Mesodermal cell (in vitro differentiated cells): Measurements from ENCODE around the gene ZDHHC1. TPM values are rescaled to one million over a fixed set of nuclear protein-coding genes. Genes with fewer than 3 reads are reported as not detected.

Source experiments
- H3K27ac ChIP-seq: 2 replicates; pipeline ENCODE4 v1.7.0; 2013; ENCODE audit warnings: mild to moderate bottlenecking, low read depth, low read length, moderate library complexity; ENCODE audit not compliant: severe bottlenecking
- H3K36me3 ChIP-seq: 2 replicates; pipeline ENCODE4 v1.7.1; 2013; ENCODE audit warnings: mild to moderate bottlenecking, low read length, moderate library complexity; ENCODE audit not compliant: control insufficient read depth, insufficient read depth
- H3K4me1 ChIP-seq: one replicate; pipeline ENCODE4 v1.7.1; 2013; ENCODE audit warnings: mild to moderate bottlenecking, low read length; ENCODE audit not compliant: insufficient read depth, control insufficient read depth, poor library complexity, severe bottlenecking
- H3K4me3 ChIP-seq: 2 replicates; pipeline ENCODE4 v1.7.0; 2013; ENCODE audit warnings: low read length, control low read depth, mild to moderate bottlenecking; ENCODE audit not compliant: insufficient read depth, poor library complexity, severe bottlenecking; ENCODE audit errors: extremely low read depth
- H3K9me3 ChIP-seq: 2 replicates; pipeline ENCODE4 v1.7.1; 2013; ENCODE audit warnings: mild to moderate bottlenecking, low read length, moderate library complexity; ENCODE audit not compliant: control insufficient read depth
- WGBS, 2 experiments: methylation state at CpG; one replicate each; pipeline ENCODE4 v1.1.5; 2013; ENCODE audit warnings: missing lambda C conversion rate in 2 of 2; ENCODE audit not compliant: insufficient coverage in 2 of 2; 5-methylcytosine and 5-hydroxymethylcytosine counted together
- polyA plus RNA-seq, 2 experiments: library from polyadenylated mRNA; stranded (reverse); fragments of 50-300 nt; gene quantifications; one replicate each; pipeline ENCODE4 v1.2.3, GENCODE V29; 2013

The ZDHHC1 gene
- polyA plus RNA-seq (2013, experiment 1 of 2), result 6.4 TPM
- polyA plus RNA-seq (2013, experiment 2 of 2), result 4.2 TPM

GRCh38 chr16:67415872-67416793 lies at the start of gene ZDHHC1:
Gene ZDHHC1 (minus strand): TSS chr16:67416477. CDS start chr16:67407775, 8,702 bp downstream.
- WGBS, 2 experiments, result 11 to 12% methylated on average over 58 to 68 of the region's 73 CpGs
- Histone ChIP-seq H3K9me3 (no peaks in the 10 kb centered on the region), H3K4me3 (peak within 1 kb of the TSS; percentile 66), H3K4me1 (peaks cover 4% of the 10 kb centered on the region), H3K27ac (no peak within 1 kb of the TSS), H3K36me3 (no peaks in the 10 kb centered on the region)

DNA sequence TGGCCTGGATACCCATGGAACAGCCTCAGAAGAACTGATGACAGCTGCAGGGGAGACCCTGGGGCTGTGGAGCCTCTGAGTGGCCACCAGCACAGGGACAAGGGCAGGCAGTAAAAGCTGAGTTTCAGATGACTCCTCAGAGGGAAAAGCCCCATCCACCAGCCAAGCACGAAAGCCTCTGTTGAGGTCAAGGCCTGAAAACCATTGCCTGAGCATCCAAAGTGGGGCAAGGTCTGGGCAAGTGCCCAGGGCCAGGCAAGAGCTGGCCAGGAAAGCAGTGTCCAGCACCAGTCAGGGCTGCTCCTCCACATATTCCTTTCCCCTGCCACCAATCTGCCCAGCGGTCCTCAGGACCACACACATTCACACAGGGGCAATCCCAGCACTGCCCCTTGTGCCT lies 48.3 kb upstream of the ZDHHC1 start:
- WGBS, 2 experiments, result 89 to 100% methylated on average over 2 of the region's 2 CpGs
- no peak overlapping the region for H3K4me3 ChIP-seq
- peaks cover 8% of the 10 kb centered on the region for H3K4me1 ChIP-seq
- no peak overlapping the region for H3K27ac ChIP-seq
- peaks cover 22% of the 10 kb centered on the region for H3K36me3 ChIP-seq
- no peaks in the 10 kb centered on the region for H3K9me3 ChIP-seq

GRCh38 chr16:67463691-67464090 lies 47.4 kb upstream of the ZDHHC1 start:
- H3K27ac ChIP-seq, result no peak overlapping the region
- H3K4me1 ChIP-seq, result peaks cover 11% of the 10 kb centered on the region
- H3K9me3 ChIP-seq, result no peaks in the 10 kb centered on the region
- H3K36me3 ChIP-seq, result peaks cover 22% of the 10 kb centered on the region
- WGBS, 2 experiments, result 82 to 91% methylated on average over 3 of the region's 4 CpGs
- no peak overlapping the region for H3K4me3 ChIP-seq

DNA sequence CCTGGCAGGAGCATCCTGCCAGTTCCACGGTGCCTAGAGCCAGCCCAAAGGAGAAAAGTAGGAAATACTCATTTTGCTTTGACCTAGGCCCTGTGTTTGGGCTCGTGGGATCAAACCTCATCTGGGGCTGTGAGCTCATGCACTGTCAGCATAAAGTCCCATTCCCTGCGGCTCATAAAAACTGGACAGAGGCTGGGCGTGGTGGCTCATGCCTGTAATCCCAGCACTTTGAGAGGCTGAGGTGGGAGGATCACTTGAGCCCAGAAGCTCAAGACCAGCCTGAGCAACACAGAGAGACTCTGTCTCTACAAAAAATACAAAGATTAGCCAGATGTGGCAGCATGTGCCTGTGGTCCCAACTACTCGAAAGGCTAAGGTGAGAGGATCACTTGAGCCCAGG lies 46.8 kb upstream of the ZDHHC1 start:
- 88 to 95% methylated on average over 5 of the region's 5 CpGs for WGBS, 2 experiments
- H3K27ac ChIP-seq, result no peak overlapping the region
- no peaks in the 10 kb centered on the region for H3K9me3 ChIP-seq
- H3K4me3 ChIP-seq, result no peak overlapping the region
- H3K36me3 ChIP-seq, result peaks cover 22% of the 10 kb centered on the region
- peaks cover 11% of the 10 kb centered on the region for H3K4me1 ChIP-seq

DNA sequence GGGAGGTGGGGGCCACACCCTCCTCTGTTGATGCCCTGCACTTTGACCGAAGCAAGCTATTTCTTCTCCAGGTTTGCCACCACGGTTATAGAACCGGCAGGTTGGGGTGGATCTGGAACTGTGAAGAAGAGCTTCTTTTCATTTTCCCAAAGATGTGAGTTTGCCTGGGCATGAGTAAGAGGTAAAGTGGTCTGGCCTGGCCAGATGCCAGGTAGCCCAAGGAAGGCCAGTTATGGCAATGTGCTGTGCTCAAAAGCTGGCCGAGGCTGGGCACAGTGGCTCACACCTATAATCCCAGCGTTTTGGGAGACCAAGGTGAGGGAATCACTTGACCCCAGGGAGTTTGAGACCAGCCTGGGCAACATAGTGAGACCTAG lies 46.0 kb upstream of the ZDHHC1 start:
- no peaks in the 10 kb centered on the region for H3K9me3 ChIP-seq
- no peak overlapping the region for H3K4me3 ChIP-seq
- WGBS, 2 experiments, result 78 to 88% methylated on average over 2 to 4 of the region's 5 CpGs
- H3K36me3 ChIP-seq, result peaks cover 22% of the 10 kb centered on the region
- H3K27ac ChIP-seq, result no peak overlapping the region
- H3K4me1 ChIP-seq, result peaks cover 11% of the 10 kb centered on the region

DNA sequence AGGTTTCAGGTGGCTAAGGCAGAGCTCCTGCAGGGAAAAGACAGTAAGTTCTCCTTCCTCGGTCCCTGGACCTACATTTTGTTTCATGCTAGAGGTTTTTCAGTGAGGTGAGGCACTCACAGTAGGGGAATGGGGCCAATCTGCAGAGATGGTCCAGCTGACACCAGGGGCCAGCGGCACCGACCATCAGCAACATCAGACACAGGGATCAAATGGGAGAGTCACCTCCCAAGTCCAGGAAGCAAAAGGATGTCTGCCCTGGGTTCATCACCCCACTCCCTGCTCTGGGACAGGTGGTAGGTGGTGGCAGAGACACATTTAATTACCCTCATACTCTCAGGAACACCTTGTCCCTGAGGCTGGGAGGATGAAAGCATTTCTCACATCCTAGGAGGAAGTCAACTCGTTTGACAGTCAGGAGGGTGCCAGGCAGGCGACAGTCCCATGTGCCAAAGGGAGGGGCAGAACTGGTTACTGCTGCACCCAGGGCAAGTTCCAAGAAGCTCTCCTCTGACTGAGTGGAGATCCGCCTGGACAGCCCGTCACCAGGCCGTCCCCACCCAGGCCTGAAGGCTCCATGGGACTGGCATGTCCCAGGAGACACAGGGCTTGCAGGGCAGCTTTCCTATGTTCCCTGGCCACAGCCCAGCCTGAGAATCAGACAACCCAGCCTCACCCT lies 45.5 kb upstream of the ZDHHC1 start:
- H3K4me3 ChIP-seq, result no peak overlapping the region
- H3K9me3 ChIP-seq, result no peaks in the 10 kb centered on the region
- peaks cover 22% of the 10 kb centered on the region for H3K36me3 ChIP-seq
- peaks cover 11% of the 10 kb centered on the region for H3K4me1 ChIP-seq
- WGBS, 2 experiments, result 88 to 99% methylated on average over 6 to 7 of the region's 8 CpGs
- H3K27ac ChIP-seq, result no peak overlapping the region

- H3K4me1 ChIP-seq, result peaks cover 11% of the 10 kb centered on the region
- no peak overlapping the region for H3K27ac ChIP-seq
- H3K9me3 ChIP-seq, result no peaks in the 10 kb centered on the region
- H3K4me3 ChIP-seq, result no peak overlapping the region
- WGBS, 2 experiments, result 100% methylated on average over 1 of the region's 2 CpGs
- H3K36me3 ChIP-seq, result peaks cover 26% of the 10 kb centered on the region
These were observed 44.7 kb upstream of the ZDHHC1 start for GRCh38 chr16:67460961-67461360.

- 91 to 100% methylated on average over 4 to 5 of the region's 5 CpGs for WGBS, 2 experiments
- H3K4me3 ChIP-seq, result no peak overlapping the region
- H3K4me1 ChIP-seq, result peaks cover 6% of the 10 kb centered on the region
These were observed 43.9 kb upstream of the ZDHHC1 start for GRCh38 chr16:67460168-67460567.

GRCh38 chr16:67459861-67460150 lies 43.5 kb upstream of the ZDHHC1 start:
- Histone ChIP-seq H3K27ac (no peak overlapping the region), H3K36me3 (peaks cover 26% of the 10 kb centered on the region), H3K9me3 (no peaks in the 10 kb centered on the region), H3K4me3 (no peak overlapping the region), H3K4me1 (peaks cover 6% of the 10 kb centered on the region)
- 89 to 100% methylated on average over 3 of the region's 3 CpGs for WGBS, 2 experiments

More at GRCh38 chr16:67460168-67460567, 43.9 kb upstream of the ZDHHC1 start:
- no peaks in the 10 kb centered on the region for H3K9me3 ChIP-seq
- H3K36me3 ChIP-seq, result peaks cover 26% of the 10 kb centered on the region
- H3K27ac ChIP-seq, result no peak overlapping the region

GRCh38 chr16:67459066-67459860 lies 43.0 kb upstream of the ZDHHC1 start:
- 83 to 88% methylated on average over 6 to 7 of the region's 7 CpGs for WGBS, 2 experiments
- H3K36me3 ChIP-seq, result peaks cover 26% of the 10 kb centered on the region
- no peak overlapping the region for H3K4me3 ChIP-seq
- no peaks in the 10 kb centered on the region for H3K9me3 ChIP-seq
- no peak overlapping the region for H3K27ac ChIP-seq
- H3K4me1 ChIP-seq, result peaks cover 6% of the 10 kb centered on the region
